T-helper 17 cell (primary cell): ENCODE data around the gene ACSS1. TPM values are rescaled to one million over a fixed set of nuclear protein-coding genes. Genes with fewer than 3 reads are reported as not detected.
A peak's percentile ranks its signal among the peaks of the same experiment; 100 is the strongest.

Source experiments
- ATAC-seq: fragments of 150-1000 bp; cut with Tn5 transposase; 2 replicates; pipeline ENCODE4 v1.10.0; 2021; ENCODE audit warnings: mild to moderate bottlenecking, moderate library complexity
- DNase-seq, 3 donors: peaks; one replicate each; pipeline versions ENCODE4 v3.0.0 to v3.0.0-alpha.2; 2020 to 2021
- H3K9me3 ChIP-seq: one replicate; pipeline ENCODE4 v1.7.0; 2013; ENCODE audit warnings: low read length, mild to moderate bottlenecking; ENCODE audit not compliant: control insufficient read depth, poor library complexity, severe bottlenecking
- H3K27ac Mint-ChIP-seq: one replicate; pipeline ENCODE4 v1.8.0; 2022; ENCODE audit warnings: mild to moderate bottlenecking, moderate library complexity, mixed read lengths
- H3K27me3 Mint-ChIP-seq: one replicate; pipeline ENCODE4 v1.8.0; 2022; ENCODE audit warnings: mixed read lengths
- H3K36me3 Mint-ChIP-seq: one replicate; pipeline ENCODE4 v1.8.0; 2022; ENCODE audit warnings: low read depth, mixed read lengths
- H3K4me1 Mint-ChIP-seq: one replicate; pipeline ENCODE4 v1.8.0; 2022; ENCODE audit warnings: mild to moderate bottlenecking, mixed read lengths
- H3K4me3 Mint-ChIP-seq: one replicate; pipeline ENCODE4 v1.8.0; 2022; ENCODE audit warnings: mild to moderate bottlenecking, moderate library complexity, mixed read lengths
- total RNA-seq, 4 donors: library from RNA in 2 of 4; stranded (reverse) in 2 of 4; gene quantifications; one replicate each; pipeline ENCODE4 v1.2.3 and lab custom pipeline; 2022 to 2026

ACSS1 gene
- total RNA-seq, 2 donors from 2014 or later, result 33.1 to 34.0 TPM

DNA sequence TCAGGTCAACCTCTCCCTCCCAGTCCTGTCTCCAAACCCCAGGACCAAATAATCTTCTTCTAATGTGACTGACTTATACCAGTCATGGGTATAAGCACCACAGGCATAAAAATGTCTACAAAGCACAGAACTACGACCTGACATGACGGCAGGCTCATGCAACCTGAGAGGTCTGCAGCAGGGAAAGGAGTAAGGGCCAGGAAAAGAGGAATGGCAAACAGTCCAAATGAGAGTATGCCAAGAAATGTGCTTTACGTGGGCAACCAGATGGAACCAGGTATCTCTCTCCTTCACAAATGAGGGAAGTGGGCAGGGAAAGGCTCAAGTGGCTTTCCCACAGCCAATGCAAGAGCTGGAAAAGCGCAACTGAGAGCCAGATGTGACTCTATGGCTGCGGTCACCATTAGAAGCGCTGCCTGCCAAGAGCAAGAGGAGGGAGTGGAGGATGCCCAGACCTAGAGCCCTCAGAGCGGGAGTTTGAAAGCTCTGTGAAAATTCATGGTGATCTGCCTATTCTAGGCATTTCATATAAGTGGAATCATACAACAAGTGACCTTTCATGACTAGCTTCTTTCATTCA is 71.4 kb downstream of the ACSS1 start:
- no peaks in the 10 kb centered on the region for H3K9me3 ChIP-seq
- Mint-ChIP-seq H3K27ac (peak overlapping the region; percentile 86), H3K4me1 (peaks cover 46% of the 10 kb centered on the region), H3K4me3 (no peak overlapping the region), H3K27me3 (no peaks in the 10 kb centered on the region), H3K36me3 (peaks cover 5% of the 10 kb centered on the region)
- ATAC-seq (no peak), DNase-seq (no peak)

DNA sequence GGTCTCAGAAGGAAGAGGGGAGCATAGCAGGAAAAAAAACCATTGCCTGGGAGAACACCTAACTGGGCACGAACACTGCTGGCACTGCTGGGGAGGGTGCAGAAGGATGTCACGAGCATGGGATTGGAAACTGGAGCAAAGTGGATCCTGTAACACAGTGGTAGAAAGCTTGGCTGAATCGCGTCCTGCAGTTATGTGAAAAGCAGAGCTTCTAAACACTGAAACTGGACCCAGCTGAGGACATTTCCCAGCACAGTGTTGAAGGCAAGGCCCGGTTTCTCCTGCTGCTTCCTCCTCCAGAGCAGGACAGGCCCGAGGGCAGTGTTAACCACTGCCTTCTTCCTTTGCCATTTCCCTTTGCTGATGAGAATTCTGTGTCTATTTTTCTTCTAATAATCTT is 72.1 kb downstream of the ACSS1 start:
- Mint-ChIP-seq H3K4me3 (no peak overlapping the region), H3K27me3 (no peaks in the 10 kb centered on the region), H3K27ac (peak overlapping the region; percentile 86), H3K4me1 (peaks cover 39% of the 10 kb centered on the region), H3K36me3 (peaks cover 5% of the 10 kb centered on the region)
- H3K9me3 ChIP-seq, result no peaks in the 10 kb centered on the region
- DNase-seq (no peak), ATAC-seq (no peak)

DNA sequence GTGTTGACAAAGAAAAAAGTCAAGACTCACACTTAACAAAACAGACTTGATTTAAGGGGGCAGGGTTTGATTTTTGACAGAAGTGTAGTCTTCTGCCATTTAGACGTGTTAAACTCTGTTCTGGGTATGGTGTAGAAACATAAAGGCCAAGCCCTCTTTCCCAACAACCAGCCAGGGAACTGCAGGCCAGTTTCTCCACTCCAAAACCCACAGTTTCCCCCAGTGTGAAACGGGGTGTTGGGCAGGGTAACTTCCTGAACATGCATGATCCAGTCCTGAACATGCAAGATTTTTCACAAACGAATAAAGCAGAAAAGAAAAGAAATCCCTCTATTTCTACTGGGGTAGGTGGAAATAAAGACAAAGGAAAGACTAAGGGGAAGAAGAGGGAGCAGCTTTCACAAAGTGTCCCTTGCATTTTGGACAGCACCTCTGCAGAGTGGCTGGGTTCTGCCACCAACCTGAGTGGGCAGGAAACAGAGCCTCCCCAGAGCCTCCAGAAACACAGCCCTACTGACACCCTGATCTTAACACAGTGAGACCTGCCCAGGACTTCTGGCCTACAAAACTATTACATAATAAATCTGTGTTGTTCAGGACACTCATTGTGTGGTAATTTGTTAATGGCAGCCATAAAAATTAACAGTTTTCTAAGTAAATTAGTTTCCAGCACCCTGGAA is 72.8 kb downstream of the ACSS1 start:
- DNase-seq, result no peak
- H3K4me3 Mint-ChIP-seq, result no peak overlapping the region
- peaks cover 5% of the 10 kb centered on the region for H3K36me3 Mint-ChIP-seq
- H3K27ac Mint-ChIP-seq, result peak overlapping the region; percentile 86
- no peak for ATAC-seq
- no peaks in the 10 kb centered on the region for H3K9me3 ChIP-seq
- peaks cover 32% of the 10 kb centered on the region for H3K4me1 Mint-ChIP-seq
- no peaks in the 10 kb centered on the region for H3K27me3 Mint-ChIP-seq

DNA sequence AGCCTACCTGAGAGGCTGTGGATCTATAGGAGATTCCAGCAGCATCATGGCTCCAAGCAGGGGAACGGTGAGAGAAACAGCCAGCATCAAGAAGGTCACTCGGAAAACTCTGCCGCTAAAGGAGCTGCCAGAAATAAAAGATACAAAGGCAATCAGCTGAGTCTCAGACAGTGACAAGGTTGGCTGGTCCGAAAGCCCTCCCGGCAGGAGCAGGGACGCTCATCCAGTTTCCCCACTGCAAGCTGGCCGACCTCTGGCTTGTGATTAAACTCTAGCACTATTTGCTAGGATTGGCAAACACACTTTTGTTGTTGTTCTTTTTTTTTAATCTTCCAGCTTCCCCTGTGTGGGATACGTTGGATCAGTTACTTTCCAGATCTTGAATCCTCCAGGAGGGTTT is 74.0 kb downstream of the ACSS1 start:
- Mint-ChIP-seq H3K27ac (no peak overlapping the region), H3K4me1 (peaks cover 32% of the 10 kb centered on the region), H3K36me3 (peaks cover 12% of the 10 kb centered on the region), H3K4me3 (no peak overlapping the region), H3K27me3 (no peaks in the 10 kb centered on the region)
- DNase-seq (no peak), ATAC-seq (no peak)
- no peaks in the 10 kb centered on the region for H3K9me3 ChIP-seq

- H3K9me3 ChIP-seq, result no peaks in the 10 kb centered on the region
- ATAC-seq, result no peak
- H3K4me3 Mint-ChIP-seq, result no peak overlapping the region
- peaks cover 14% of the 10 kb centered on the region for H3K36me3 Mint-ChIP-seq
- peak overlapping the region; percentile 2 for H3K27ac Mint-ChIP-seq
- peaks cover 27% of the 10 kb centered on the region for H3K4me1 Mint-ChIP-seq
- no peak for DNase-seq
- H3K27me3 Mint-ChIP-seq, result no peaks in the 10 kb centered on the region
These were observed 76.1 kb downstream of the ACSS1 start for GRCh38 chr20:24981790-24982189.

DNA sequence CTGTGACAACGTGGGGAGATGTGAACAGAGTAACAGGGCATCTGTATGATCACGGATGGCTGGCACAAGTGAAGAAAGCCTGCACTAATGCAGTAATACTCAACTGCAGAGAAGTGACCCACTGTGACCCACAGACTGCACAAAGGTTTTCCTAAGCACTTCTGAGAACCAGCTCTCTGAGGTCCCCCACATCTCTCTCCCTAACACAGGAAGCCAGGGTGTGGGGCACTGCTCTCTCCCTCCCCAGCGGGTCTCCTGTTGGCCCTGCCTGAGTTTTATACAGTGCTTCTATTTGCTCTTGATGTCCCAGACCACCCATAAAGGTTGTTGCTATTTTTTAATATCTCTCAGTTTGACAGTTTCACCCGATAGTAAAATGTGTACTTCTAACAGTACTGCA is 76.7 kb downstream of the ACSS1 start:
- Mint-ChIP-seq H3K4me3 (no peak overlapping the region), H3K27me3 (no peaks in the 10 kb centered on the region), H3K27ac (peak overlapping the region; percentile 2), H3K4me1 (peaks cover 24% of the 10 kb centered on the region), H3K36me3 (peaks cover 15% of the 10 kb centered on the region)
- DNase-seq, result no peak
- no peaks in the 10 kb centered on the region for H3K9me3 ChIP-seq
- ATAC-seq, result no peak

- Mint-ChIP-seq H3K27me3 (no peaks in the 10 kb centered on the region), H3K36me3 (peaks cover 17% of the 10 kb centered on the region), H3K4me1 (peaks cover 18% of the 10 kb centered on the region), H3K27ac (no peak overlapping the region), H3K4me3 (no peak overlapping the region)
- peaks cover 2% of the 10 kb centered on the region for H3K9me3 ChIP-seq
- DNase-seq (no peak), ATAC-seq (no peak)
These were observed 77.5 kb downstream of the ACSS1 start for GRCh38 chr20:24980291-24981053.

GRCh38 chr20:24979036-24979960 is 78.6 kb downstream of the ACSS1 start:
- H3K27ac Mint-ChIP-seq, result peak overlapping the region; percentile 24
- DNase-seq (no peak), ATAC-seq (no peak)
- no peak overlapping the region for H3K4me3 Mint-ChIP-seq
- peaks cover 11% of the 10 kb centered on the region for H3K4me1 Mint-ChIP-seq
- no peaks in the 10 kb centered on the region for H3K27me3 Mint-ChIP-seq
- peaks cover 19% of the 10 kb centered on the region for H3K36me3 Mint-ChIP-seq
- peaks cover 2% of the 10 kb centered on the region for H3K9me3 ChIP-seq

DNA sequence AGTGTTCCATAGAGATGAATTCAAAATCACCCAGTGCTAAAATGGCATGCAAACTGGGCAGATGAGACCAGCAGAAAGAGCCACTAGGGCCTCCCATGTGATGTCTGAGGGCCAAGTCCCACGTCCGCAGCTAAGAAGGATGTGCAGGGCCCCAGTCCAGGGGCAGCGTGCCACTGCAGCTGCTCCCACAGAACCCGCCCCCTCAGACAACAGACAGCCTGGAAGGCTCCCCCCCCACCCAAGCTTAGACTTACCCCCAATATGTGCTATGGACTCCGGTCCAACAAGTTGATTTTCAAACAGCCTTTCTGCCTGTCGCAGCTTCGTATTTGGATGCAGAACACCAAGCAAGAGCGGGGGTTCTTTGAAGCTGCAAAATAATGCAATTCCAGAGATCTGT is 79.4 kb downstream of the ACSS1 start:
- DNase-seq (no peak), ATAC-seq (no peak)
- Mint-ChIP-seq H3K27ac (no peak overlapping the region), H3K36me3 (peaks cover 19% of the 10 kb centered on the region), H3K4me3 (no peak overlapping the region), H3K27me3 (no peaks in the 10 kb centered on the region), H3K4me1 (peaks cover 11% of the 10 kb centered on the region)
- H3K9me3 ChIP-seq, result peaks cover 2% of the 10 kb centered on the region

DNA sequence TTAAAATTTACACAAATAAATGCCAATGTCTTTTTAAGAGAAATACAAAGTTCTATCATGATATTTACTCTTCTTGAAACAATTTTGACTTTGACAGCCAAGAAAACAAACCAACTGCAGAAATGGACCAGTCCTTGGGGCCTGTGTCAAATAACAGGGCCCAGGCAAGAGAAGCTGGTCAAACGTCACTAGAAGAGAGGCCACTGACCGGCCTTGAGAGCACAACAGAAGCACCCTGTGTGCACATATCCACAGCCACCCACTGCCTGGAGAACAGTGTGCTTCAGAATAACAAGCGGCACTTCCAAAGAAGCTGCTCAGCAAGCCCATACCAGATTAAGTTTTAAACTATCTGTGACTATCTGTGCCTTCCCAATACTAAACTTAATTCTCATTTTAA is 80.1 kb downstream of the ACSS1 start:
- Mint-ChIP-seq H3K27ac (no peak overlapping the region), H3K36me3 (peaks cover 20% of the 10 kb centered on the region), H3K27me3 (no peaks in the 10 kb centered on the region), H3K4me1 (peaks cover 13% of the 10 kb centered on the region), H3K4me3 (no peak overlapping the region)
- DNase-seq (no peak), ATAC-seq (no peak)
- H3K9me3 ChIP-seq, result peaks cover 2% of the 10 kb centered on the region

GRCh38 chr20:24977336-24977735 is 80.6 kb downstream of the ACSS1 start:
- DNase-seq, result no peak

GRCh38 chr20:24972341-24972740 is 85.6 kb downstream of the ACSS1 start:
- no peak overlapping the region for H3K4me3 Mint-ChIP-seq
- DNase-seq (no peak), ATAC-seq (no peak)
- no peaks in the 10 kb centered on the region for H3K27me3 Mint-ChIP-seq
- peaks cover 14% of the 10 kb centered on the region for H3K4me1 Mint-ChIP-seq
- H3K9me3 ChIP-seq, result peaks cover 2% of the 10 kb centered on the region
- H3K27ac Mint-ChIP-seq, result no peak overlapping the region
- H3K36me3 Mint-ChIP-seq, result peaks cover 18% of the 10 kb centered on the region

More at GRCh38 chr20:24977336-24977735, 80.6 kb downstream of the ACSS1 start:
- Mint-ChIP-seq H3K36me3 (peaks cover 18% of the 10 kb centered on the region), H3K27ac (no peak overlapping the region), H3K27me3 (no peaks in the 10 kb centered on the region), H3K4me3 (no peak overlapping the region), H3K4me1 (peaks cover 10% of the 10 kb centered on the region)
- H3K9me3 ChIP-seq, result peaks cover 2% of the 10 kb centered on the region
- no peak for ATAC-seq
